ENCODE data around the gene EFHC1.
"Not testable (repeated sequence)": the region's sequence is repeated elsewhere in the genome, so short reads cannot be mapped to it uniquely, and the experiment has no call there.

Gene EFHC1

GRCh38 chr6:52400313-52401041 lies 19.7 kb upstream of the EFHC1 start:
- DNase-seq, result no peak

- DNase-seq, result no peak
Measured at GRCh38 chr6:52403086-52403485, 17.1 kb upstream of the EFHC1 start.

GRCh38 chr6:52403627-52404026 lies 16.5 kb upstream of the EFHC1 start:
- DNase-seq, result peak; percentile 72

GRCh38 chr6:52405243-52405642 lies 14.9 kb upstream of the EFHC1 start:
- DNase-seq, result no peak

- DNase-seq, result peak; percentile 70
Measured at GRCh38 chr6:52407467-52407866, 12.7 kb upstream of the EFHC1 start.

GRCh38 chr6:52409499-52409898 lies 10.6 kb upstream of the EFHC1 start:
- DNase-seq, result no peak

- no peak for DNase-seq
Measured at GRCh38 chr6:52410979-52411378, 9.2 kb upstream of the EFHC1 start.

- no peak for DNase-seq
Measured at GRCh38 chr6:52411911-52412310, 8.2 kb upstream of the EFHC1 start.

- no peak for DNase-seq
Measured at GRCh38 chr6:52415333-52415732, 4.8 kb upstream of the EFHC1 start.

- DNase-seq, result no peak
Measured at GRCh38 chr6:52415917-52416628, 4.1 kb upstream of the EFHC1 start.

GRCh38 chr6:52416629-52417151 lies 3.5 kb upstream of the EFHC1 start:
- DNase-seq, result peak; percentile 71

GRCh38 chr6:52417675-52418111 lies 2.4 kb upstream of the EFHC1 start:
- no peak for DNase-seq

GRCh38 chr6:52418606-52419005 lies 1.5 kb upstream of the EFHC1 start:
- DNase-seq, result no peak

GRCh38 chr6:52420668-52421358 lies 671 bp downstream of the EFHC1 start:
- DNase-seq, result peak; percentile 84

GRCh38 chr6:52422156-52422555 lies 2.0 kb downstream of the EFHC1 start:
- DNase-seq, result no peak

GRCh38 chr6:52423448-52423847 lies 3.3 kb downstream of the EFHC1 start:
- DNase-seq, result no peak

GRCh38 chr6:52423971-52424381 lies 3.8 kb downstream of the EFHC1 start:
- DNase-seq, result no peak

GRCh38 chr6:52424513-52424912 lies 4.4 kb downstream of the EFHC1 start:
- no peak for DNase-seq

GRCh38 chr6:52426667-52427066 lies 6.5 kb downstream of the EFHC1 start:
- DNase-seq, result no peak

- DNase-seq, result not testable (repeated sequence)
Measured at GRCh38 chr6:52433294-52433693, 13.2 kb downstream of the EFHC1 start.

GRCh38 chr6:52435345-52435744 lies 15.2 kb downstream of the EFHC1 start:
- no peak for DNase-seq

- no peak for DNase-seq
Measured at GRCh38 chr6:52438926-52439325, 18.8 kb downstream of the EFHC1 start.

- no peak for DNase-seq
Measured at GRCh38 chr6:52454556-52454955, 34.4 kb downstream of the EFHC1 start.

GRCh38 chr6:52457096-52457495 lies 37.0 kb downstream of the EFHC1 start:
- DNase-seq, result no peak
